Stimulated activated naive CD8-positive, alpha-beta T cell treated with anti-CD3 and anti-CD28 coated beads, Interleukin-15, amount 100 ng/mL, for 72 hours (primary cell): ENCODE measurements around the gene C1QTNF1.
A peak's percentile ranks its signal among the peaks of the same experiment; 100 is the strongest.

ENCODE experiments used
- ATAC-seq: fragments of 150-1000 bp; cut with Tn5 transposase; 2 replicates; pipeline ENCODE4 v1.10.0; 2021; ENCODE audit warnings: mild to moderate bottlenecking, moderate library complexity
- DNase-seq, 2 donors: peaks; one replicate each; pipeline ENCODE4 v3.0.0; 2021 to 2022
- H3K27ac Mint-ChIP-seq, 2 donors: one replicate each; pipeline ENCODE4 v1.8.0; 2022; ENCODE audit warnings: mild to moderate bottlenecking in 2 of 2, mixed read lengths in 2 of 2, moderate library complexity in 2 of 2
- H3K27me3 Mint-ChIP-seq: one replicate; pipeline ENCODE4 v1.8.0; 2022; ENCODE audit warnings: mixed read lengths
- H3K4me1 Mint-ChIP-seq: one replicate; pipeline ENCODE4 v1.8.0; 2022; ENCODE audit warnings: mild to moderate bottlenecking, mixed read lengths
- H3K4me3 Mint-ChIP-seq, 2 donors: one replicate each; pipeline ENCODE4 v1.8.0; 2022; ENCODE audit warnings: mild to moderate bottlenecking in 2 of 2, mixed read lengths in 2 of 2, moderate library complexity in 1 of 2
- H3K9me3 Mint-ChIP-seq, 2 donors: one replicate each; pipeline ENCODE4 v1.8.0; 2022; ENCODE audit warnings: mixed read lengths in 2 of 2

The C1QTNF1 gene

GRCh38 chr17:79036181-79036580 lies 12.2 kb downstream of the C1QTNF1 start:
- ATAC-seq (no peak), DNase-seq (no peak)
- Mint-ChIP-seq H3K27ac (no peak overlapping the region), H3K27me3 (peaks cover 13% of the 10 kb centered on the region), H3K9me3 (no peaks in the 10 kb centered on the region), H3K4me1 (no peaks in the 10 kb centered on the region), H3K4me3 (no peak overlapping the region)

GRCh38 chr17:79036596-79036995 lies 12.6 kb downstream of the C1QTNF1 start:
- no peaks in the 10 kb centered on the region for H3K4me1 Mint-ChIP-seq
- H3K27me3 Mint-ChIP-seq: peaks cover 11% of the 10 kb centered on the region
- ATAC-seq (no peak), DNase-seq (no peak)
- no peaks in the 10 kb centered on the region for H3K9me3 Mint-ChIP-seq
- no peak overlapping the region for H3K4me3 Mint-ChIP-seq
- H3K27ac Mint-ChIP-seq: no peak overlapping the region

- H3K4me1 Mint-ChIP-seq: no peaks in the 10 kb centered on the region
- no peaks in the 10 kb centered on the region for H3K27me3 Mint-ChIP-seq
- DNase-seq (no peak), ATAC-seq (peak; percentile 63)
- H3K27ac Mint-ChIP-seq: no peak overlapping the region
- H3K4me3 Mint-ChIP-seq: no peak overlapping the region
- H3K9me3 Mint-ChIP-seq: peaks cover 0 to 5% of the 10 kb centered on the region in 2 donors
Measured at GRCh38 chr17:79038545-79039135, 14.7 kb downstream of the C1QTNF1 start.

- Mint-ChIP-seq H3K27ac (no peak overlapping the region), H3K4me1 (no peaks in the 10 kb centered on the region), H3K9me3 (peaks cover 0 to 5% of the 10 kb centered on the region in 2 donors), H3K27me3 (no peaks in the 10 kb centered on the region), H3K4me3 (no peak overlapping the region)
- no peak for ATAC-seq
- DNase-seq: no peak
Measured at GRCh38 chr17:79039171-79039570, 15.2 kb downstream of the C1QTNF1 start.

- H3K27ac Mint-ChIP-seq: peak overlapping the region in 1 of 2 donors; percentile 69
- ATAC-seq (no peak), DNase-seq (no peak)
- H3K4me1 Mint-ChIP-seq: no peaks in the 10 kb centered on the region
- H3K4me3 Mint-ChIP-seq: no peak overlapping the region
- H3K27me3 Mint-ChIP-seq: peaks cover 5% of the 10 kb centered on the region
- H3K9me3 Mint-ChIP-seq: peaks cover 0 to 5% of the 10 kb centered on the region in 2 donors
Measured at GRCh38 chr17:79039886-79040285, 15.9 kb downstream of the C1QTNF1 start.

GRCh38 chr17:79041041-79041570 lies 17.1 kb downstream of the C1QTNF1 start:
- H3K9me3 Mint-ChIP-seq: peaks cover 0 to 5% of the 10 kb centered on the region in 2 donors
- H3K27me3 Mint-ChIP-seq: peaks cover 17% of the 10 kb centered on the region
- H3K4me1 Mint-ChIP-seq: peaks cover 7% of the 10 kb centered on the region
- H3K4me3 Mint-ChIP-seq: no peak overlapping the region
- no peak for DNase-seq
- ATAC-seq: no peak
- H3K27ac Mint-ChIP-seq: no peak overlapping the region

GRCh38 chr17:79041723-79042420 lies 17.9 kb downstream of the C1QTNF1 start:
- H3K4me1 Mint-ChIP-seq: peaks cover 7% of the 10 kb centered on the region
- no peak overlapping the region for H3K4me3 Mint-ChIP-seq
- no peak for ATAC-seq

GRCh38 chr17:79042421-79043190 lies 18.6 kb downstream of the C1QTNF1 start:
- Mint-ChIP-seq H3K4me3 (no peak overlapping the region), H3K4me1 (peaks cover 7% of the 10 kb centered on the region), H3K27ac (no peak overlapping the region), H3K9me3 (peaks cover 0 to 5% of the 10 kb centered on the region in 2 donors), H3K27me3 (peaks cover 19% of the 10 kb centered on the region)
- ATAC-seq (peak; percentile 70), DNase-seq (peak; percentile 68)

More at GRCh38 chr17:79041723-79042420, 17.9 kb downstream of the C1QTNF1 start:
- Mint-ChIP-seq H3K27ac (no peak overlapping the region), H3K27me3 (peaks cover 19% of the 10 kb centered on the region), H3K9me3 (peaks cover 0 to 5% of the 10 kb centered on the region in 2 donors)
- DNase-seq: no peak

- no peak overlapping the region for H3K4me3 Mint-ChIP-seq
- H3K27ac Mint-ChIP-seq: no peak overlapping the region
- no peak for ATAC-seq
- H3K4me1 Mint-ChIP-seq: peaks cover 7% of the 10 kb centered on the region
- H3K9me3 Mint-ChIP-seq: peaks cover 0 to 5% of the 10 kb centered on the region in 2 donors
- no peak for DNase-seq
- H3K27me3 Mint-ChIP-seq: peaks cover 19% of the 10 kb centered on the region
Measured at GRCh38 chr17:79043191-79043930, 19.4 kb downstream of the C1QTNF1 start.

GRCh38 chr17:79043931-79044320 lies 20.0 kb downstream of the C1QTNF1 start:
- no peak overlapping the region for H3K27ac Mint-ChIP-seq
- peaks cover 19% of the 10 kb centered on the region for H3K27me3 Mint-ChIP-seq
- DNase-seq: no peak
- no peak overlapping the region for H3K4me3 Mint-ChIP-seq
- H3K9me3 Mint-ChIP-seq: peaks cover 0 to 5% of the 10 kb centered on the region in 2 donors
- no peak for ATAC-seq
- peaks cover 7% of the 10 kb centered on the region for H3K4me1 Mint-ChIP-seq

- no peak for ATAC-seq
- H3K4me1 Mint-ChIP-seq: peaks cover 7% of the 10 kb centered on the region
- H3K27me3 Mint-ChIP-seq: peaks cover 19% of the 10 kb centered on the region
- H3K27ac Mint-ChIP-seq: no peak overlapping the region
- no peak overlapping the region for H3K4me3 Mint-ChIP-seq
- DNase-seq: no peak
- H3K9me3 Mint-ChIP-seq: peaks cover 0 to 5% of the 10 kb centered on the region in 2 donors
Measured at GRCh38 chr17:79044462-79044861, 20.5 kb downstream of the C1QTNF1 start.

- Mint-ChIP-seq H3K9me3 (peaks cover 0 to 5% of the 10 kb centered on the region in 2 donors), H3K4me1 (peaks cover 7% of the 10 kb centered on the region), H3K4me3 (no peak overlapping the region), H3K27me3 (peaks cover 19% of the 10 kb centered on the region), H3K27ac (peak overlapping the region in 1 of 2 donors; percentile 48)
- ATAC-seq (peak; percentile 3), DNase-seq (no peak)
Measured at GRCh38 chr17:79045001-79045729, 21.2 kb downstream of the C1QTNF1 start.

GRCh38 chr17:79045842-79046196 lies 21.9 kb downstream of the C1QTNF1 start:
- no peak overlapping the region for H3K27ac Mint-ChIP-seq
- no peak overlapping the region for H3K4me3 Mint-ChIP-seq
- H3K4me1 Mint-ChIP-seq: peaks cover 7% of the 10 kb centered on the region
- DNase-seq: peak; percentile 65 to 69
- peaks cover 0 to 5% of the 10 kb centered on the region in 2 donors for H3K9me3 Mint-ChIP-seq
- peaks cover 19% of the 10 kb centered on the region for H3K27me3 Mint-ChIP-seq
- ATAC-seq: peak; percentile 76

GRCh38 chr17:79046197-79046915 lies 22.4 kb downstream of the C1QTNF1 start:
- H3K27me3 Mint-ChIP-seq: peaks cover 19% of the 10 kb centered on the region
- ATAC-seq (no peak), DNase-seq (no peak)
- H3K4me3 Mint-ChIP-seq: no peak overlapping the region
- H3K27ac Mint-ChIP-seq: no peak overlapping the region
- peaks cover 0 to 5% of the 10 kb centered on the region in 2 donors for H3K9me3 Mint-ChIP-seq
- peaks cover 7% of the 10 kb centered on the region for H3K4me1 Mint-ChIP-seq
